ENCODE measurements around the gene CNIH3.

DNA sequence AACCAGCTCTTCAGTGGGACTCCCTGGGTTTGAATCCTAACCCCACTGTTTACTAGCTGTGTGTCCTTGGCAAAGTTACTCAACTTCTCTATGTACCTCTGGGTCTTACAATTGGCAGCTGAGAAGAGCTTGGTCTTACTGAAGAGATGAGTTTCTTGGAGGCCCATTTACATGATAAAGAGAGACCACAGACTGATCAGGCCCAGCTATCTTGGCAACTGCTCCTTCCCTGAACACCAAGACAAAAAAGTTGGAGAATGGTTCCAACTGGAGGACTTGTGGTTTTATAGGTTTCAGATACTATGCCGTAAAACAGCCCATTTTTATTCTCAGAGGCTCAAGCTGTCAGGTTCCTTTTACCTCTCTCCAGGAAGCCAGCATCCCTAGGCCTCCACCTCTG is 24.8 kb upstream of the CNIH3 start:
- TF ChIP-seq, protein P1, sequence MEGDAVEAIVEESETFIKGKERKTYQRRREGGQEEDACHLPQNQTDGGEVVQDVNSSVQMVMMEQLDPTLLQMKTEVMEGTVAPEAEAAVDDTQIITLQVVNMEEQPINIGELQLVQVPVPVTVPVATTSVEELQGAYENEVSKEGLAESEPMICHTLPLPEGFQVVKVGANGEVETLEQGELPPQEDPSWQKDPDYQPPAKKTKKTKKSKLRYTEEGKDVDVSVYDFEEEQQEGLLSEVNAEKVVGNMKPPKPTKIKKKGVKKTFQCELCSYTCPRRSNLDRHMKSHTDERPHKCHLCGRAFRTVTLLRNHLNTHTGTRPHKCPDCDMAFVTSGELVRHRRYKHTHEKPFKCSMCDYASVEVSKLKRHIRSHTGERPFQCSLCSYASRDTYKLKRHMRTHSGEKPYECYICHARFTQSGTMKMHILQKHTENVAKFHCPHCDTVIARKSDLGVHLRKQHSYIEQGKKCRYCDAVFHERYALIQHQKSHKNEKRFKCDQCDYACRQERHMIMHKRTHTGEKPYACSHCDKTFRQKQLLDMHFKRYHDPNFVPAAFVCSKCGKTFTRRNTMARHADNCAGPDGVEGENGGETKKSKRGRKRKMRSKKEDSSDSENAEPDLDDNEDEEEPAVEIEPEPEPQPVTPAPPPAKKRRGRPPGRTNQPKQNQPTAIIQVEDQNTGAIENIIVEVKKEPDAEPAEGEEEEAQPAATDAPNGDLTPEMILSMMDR (IDR thresholded peaks at IDR 0.05): no peak
- no peak for TF ChIP-seq SIN3A (IDR thresholded peaks at IDR 0.05; ENCODE audit: borderline replicate concordance, insufficient read depth, low read depth, low read length)
- no peak for TF ChIP-seq POLR2AphosphoS5 (IDR thresholded peaks at IDR 0.05; ENCODE audit: low read depth, low read length)
- TF ChIP-seq, protein P2, sequence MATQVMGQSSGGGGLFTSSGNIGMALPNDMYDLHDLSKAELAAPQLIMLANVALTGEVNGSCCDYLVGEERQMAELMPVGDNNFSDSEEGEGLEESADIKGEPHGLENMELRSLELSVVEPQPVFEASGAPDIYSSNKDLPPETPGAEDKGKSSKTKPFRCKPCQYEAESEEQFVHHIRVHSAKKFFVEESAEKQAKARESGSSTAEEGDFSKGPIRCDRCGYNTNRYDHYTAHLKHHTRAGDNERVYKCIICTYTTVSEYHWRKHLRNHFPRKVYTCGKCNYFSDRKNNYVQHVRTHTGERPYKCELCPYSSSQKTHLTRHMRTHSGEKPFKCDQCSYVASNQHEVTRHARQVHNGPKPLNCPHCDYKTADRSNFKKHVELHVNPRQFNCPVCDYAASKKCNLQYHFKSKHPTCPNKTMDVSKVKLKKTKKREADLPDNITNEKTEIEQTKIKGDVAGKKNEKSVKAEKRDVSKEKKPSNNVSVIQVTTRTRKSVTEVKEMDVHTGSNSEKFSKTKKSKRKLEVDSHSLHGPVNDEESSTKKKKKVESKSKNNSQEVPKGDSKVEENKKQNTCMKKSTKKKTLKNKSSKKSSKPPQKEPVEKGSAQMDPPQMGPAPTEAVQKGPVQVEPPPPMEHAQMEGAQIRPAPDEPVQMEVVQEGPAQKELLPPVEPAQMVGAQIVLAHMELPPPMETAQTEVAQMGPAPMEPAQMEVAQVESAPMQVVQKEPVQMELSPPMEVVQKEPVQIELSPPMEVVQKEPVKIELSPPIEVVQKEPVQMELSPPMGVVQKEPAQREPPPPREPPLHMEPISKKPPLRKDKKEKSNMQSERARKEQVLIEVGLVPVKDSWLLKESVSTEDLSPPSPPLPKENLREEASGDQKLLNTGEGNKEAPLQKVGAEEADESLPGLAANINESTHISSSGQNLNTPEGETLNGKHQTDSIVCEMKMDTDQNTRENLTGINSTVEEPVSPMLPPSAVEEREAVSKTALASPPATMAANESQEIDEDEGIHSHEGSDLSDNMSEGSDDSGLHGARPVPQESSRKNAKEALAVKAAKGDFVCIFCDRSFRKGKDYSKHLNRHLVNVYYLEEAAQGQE (IDR thresholded peaks at IDR 0.05; ENCODE audit: insufficient read depth in 1 of 2, low read depth in 2 of 2, low read length in 1 of 2): no peak
- no peak for TF ChIP-seq TCF7L2 (IDR thresholded peaks at IDR 0.05; ENCODE audit: low read depth, low read length)
